ENCODE measurements around the gene STK11. TPM values are rescaled to one million over a fixed set of nuclear protein-coding genes. Genes with fewer than 3 reads are reported as not detected.

STK11 gene
- total RNA-seq, 1 experiment from 2014 or later = 116 TPM

GRCh38 chr19:1251330-1252220 lies 46.0 kb downstream of the STK11 start:
- H3K4me3 ChIP-seq (ENCODE audit: low read depth in 2 of 2, low read length in 2 of 2) = peak overlapping the region; percentile 59 to 68
- peaks cover 28% of the 10 kb centered on the region for H3K4me1 ChIP-seq (ENCODE audit: control insufficient read depth, insufficient read depth, low read length)
- DNase-seq (ENCODE audit: low read depth, low spot score) = no peak
- TF ChIP-seq TCF7L2 (IDR thresholded peaks at IDR 0.05; ENCODE audit: low read depth, low read length) (no peak), POLR2AphosphoS5 (IDR thresholded peaks at IDR 0.05; ENCODE audit: low read depth, low read length) (peak; percentile 53; the same call in 1 of the 2 replicates)
- TSS peak; percentile 57 for BruUV-seq (replicated peaks)
- in situ Hi-C loops (cut with HindIII; ENCODE audit: low pct_unique_long_range_greater_than_20kb, low sequenced_read_pairs) (no loop called here), intact Hi-C loops (cut with micrococcal nuclease; ENCODE audit: unreplicated experiment) (no loop called here)
- ChIA-PET POLR2A (interaction anchor here (0.6 kb wide), 1 partner anchor 15 kb away, joined by 11 read pairs; no protein-coding TSS in a partner anchor), CTCF (no interaction called here)
- no peak for ATAC-seq
- H3K27me3 ChIP-seq (ENCODE audit: control insufficient read depth, insufficient read depth, low read length) = no peaks in the 10 kb centered on the region
- peak overlapping the region; percentile 81 for H3K27ac ChIP-seq (ENCODE audit: low read length)
- H3K36me3 ChIP-seq (ENCODE audit: control insufficient read depth, insufficient read depth, low read length) = peaks cover 5% of the 10 kb centered on the region
- H3K9me3 ChIP-seq (ENCODE audit: control insufficient read depth, insufficient read depth, low read depth, low read length) = no peaks in the 10 kb centered on the region

DNA sequence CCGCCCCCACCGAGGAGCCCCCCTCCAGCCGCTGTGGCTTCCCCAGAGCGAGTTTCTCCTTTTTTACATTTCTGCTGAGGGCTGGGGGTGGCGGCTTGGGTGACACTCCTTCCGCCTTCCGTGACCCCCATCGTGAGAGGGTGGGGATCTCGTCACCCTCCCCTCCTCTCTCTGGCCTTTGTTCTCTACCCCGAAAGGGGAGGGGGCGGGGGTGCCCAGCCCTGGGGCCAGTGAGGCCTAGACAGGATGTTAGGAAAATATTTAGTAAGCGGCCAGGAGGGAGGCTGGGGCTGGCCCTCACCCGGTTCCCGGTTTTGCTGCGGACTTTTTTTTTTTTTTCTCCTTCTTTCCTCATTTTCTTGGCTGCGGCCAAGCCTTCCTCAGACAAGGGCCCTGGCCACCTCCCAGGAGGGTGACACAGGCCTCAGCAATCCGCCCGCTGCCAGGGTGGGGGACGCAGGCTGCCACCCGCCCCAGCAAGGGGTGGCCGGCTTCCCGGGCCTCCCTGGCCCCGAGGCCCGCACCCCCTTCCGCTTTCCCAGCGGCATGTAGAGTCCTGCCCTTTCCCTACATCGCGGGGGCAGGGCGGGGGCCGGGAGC lies 46.7 kb downstream of the STK11 start:
- POLR2A ChIA-PET = interaction anchor here (0.6 kb wide), 1 partner anchor 14 kb away, joined by 11 read pairs; no protein-coding TSS in a partner anchor
- Histone ChIP-seq H3K27ac (ENCODE audit: low read length) (peak overlapping the region; percentile 85), H3K4me3 (ENCODE audit: low read depth in 2 of 2, low read length in 2 of 2) (peak overlapping the region; percentile 59 to 68), H3K4me1 (ENCODE audit: control insufficient read depth, insufficient read depth, low read length) (peaks cover 33% of the 10 kb centered on the region), H3K9me3 (ENCODE audit: control insufficient read depth, insufficient read depth, low read depth, low read length) (no peaks in the 10 kb centered on the region), H3K36me3 (ENCODE audit: control insufficient read depth, insufficient read depth, low read length) (peaks cover 5% of the 10 kb centered on the region), H3K27me3 (ENCODE audit: control insufficient read depth, insufficient read depth, low read length) (no peaks in the 10 kb centered on the region)
- TF ChIP-seq CTCF (IDR thresholded peaks at IDR 0.05) (no peak), POLR2AphosphoS5 (IDR thresholded peaks at IDR 0.05; ENCODE audit: low read depth, low read length) (no peak), TCF7L2 (IDR thresholded peaks at IDR 0.05; ENCODE audit: low read depth, low read length) (0 out of 2 replicates have a peak, but pooled peaks have one; percentile 14), SIN3A (IDR thresholded peaks at IDR 0.05; ENCODE audit: borderline replicate concordance, insufficient read depth, low read depth, low read length) (no peak)
- TF ChIP-seq, protein P1, sequence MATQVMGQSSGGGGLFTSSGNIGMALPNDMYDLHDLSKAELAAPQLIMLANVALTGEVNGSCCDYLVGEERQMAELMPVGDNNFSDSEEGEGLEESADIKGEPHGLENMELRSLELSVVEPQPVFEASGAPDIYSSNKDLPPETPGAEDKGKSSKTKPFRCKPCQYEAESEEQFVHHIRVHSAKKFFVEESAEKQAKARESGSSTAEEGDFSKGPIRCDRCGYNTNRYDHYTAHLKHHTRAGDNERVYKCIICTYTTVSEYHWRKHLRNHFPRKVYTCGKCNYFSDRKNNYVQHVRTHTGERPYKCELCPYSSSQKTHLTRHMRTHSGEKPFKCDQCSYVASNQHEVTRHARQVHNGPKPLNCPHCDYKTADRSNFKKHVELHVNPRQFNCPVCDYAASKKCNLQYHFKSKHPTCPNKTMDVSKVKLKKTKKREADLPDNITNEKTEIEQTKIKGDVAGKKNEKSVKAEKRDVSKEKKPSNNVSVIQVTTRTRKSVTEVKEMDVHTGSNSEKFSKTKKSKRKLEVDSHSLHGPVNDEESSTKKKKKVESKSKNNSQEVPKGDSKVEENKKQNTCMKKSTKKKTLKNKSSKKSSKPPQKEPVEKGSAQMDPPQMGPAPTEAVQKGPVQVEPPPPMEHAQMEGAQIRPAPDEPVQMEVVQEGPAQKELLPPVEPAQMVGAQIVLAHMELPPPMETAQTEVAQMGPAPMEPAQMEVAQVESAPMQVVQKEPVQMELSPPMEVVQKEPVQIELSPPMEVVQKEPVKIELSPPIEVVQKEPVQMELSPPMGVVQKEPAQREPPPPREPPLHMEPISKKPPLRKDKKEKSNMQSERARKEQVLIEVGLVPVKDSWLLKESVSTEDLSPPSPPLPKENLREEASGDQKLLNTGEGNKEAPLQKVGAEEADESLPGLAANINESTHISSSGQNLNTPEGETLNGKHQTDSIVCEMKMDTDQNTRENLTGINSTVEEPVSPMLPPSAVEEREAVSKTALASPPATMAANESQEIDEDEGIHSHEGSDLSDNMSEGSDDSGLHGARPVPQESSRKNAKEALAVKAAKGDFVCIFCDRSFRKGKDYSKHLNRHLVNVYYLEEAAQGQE (IDR thresholded peaks at IDR 0.05; ENCODE audit: insufficient read depth in 1 of 2, low read depth in 2 of 2, low read length in 1 of 2) = no peak
- CTCF ChIA-PET = interaction anchor here (0.8 kb wide), 1 partner anchor 43 kb away, joined by 3 read pairs; no protein-coding TSS in a partner anchor
- in situ Hi-C loops (cut with HindIII; ENCODE audit: low pct_unique_long_range_greater_than_20kb, low sequenced_read_pairs) = no loop called here
- DNase-seq (ENCODE audit: low read depth, low spot score) (no peak), ATAC-seq (no peak)
- intact Hi-C loops (cut with micrococcal nuclease; ENCODE audit: unreplicated experiment) = no loop called here
- no TSS peak for BruUV-seq (replicated peaks)
